ENCODE results near the gene TGM1. TPM values are rescaled to one million over a fixed set of nuclear protein-coding genes. Genes with fewer than 3 reads are reported as not detected.

TGM1 gene
- total RNA-seq, 1 experiment from 2014 or later = 3.2 TPM

DNA sequence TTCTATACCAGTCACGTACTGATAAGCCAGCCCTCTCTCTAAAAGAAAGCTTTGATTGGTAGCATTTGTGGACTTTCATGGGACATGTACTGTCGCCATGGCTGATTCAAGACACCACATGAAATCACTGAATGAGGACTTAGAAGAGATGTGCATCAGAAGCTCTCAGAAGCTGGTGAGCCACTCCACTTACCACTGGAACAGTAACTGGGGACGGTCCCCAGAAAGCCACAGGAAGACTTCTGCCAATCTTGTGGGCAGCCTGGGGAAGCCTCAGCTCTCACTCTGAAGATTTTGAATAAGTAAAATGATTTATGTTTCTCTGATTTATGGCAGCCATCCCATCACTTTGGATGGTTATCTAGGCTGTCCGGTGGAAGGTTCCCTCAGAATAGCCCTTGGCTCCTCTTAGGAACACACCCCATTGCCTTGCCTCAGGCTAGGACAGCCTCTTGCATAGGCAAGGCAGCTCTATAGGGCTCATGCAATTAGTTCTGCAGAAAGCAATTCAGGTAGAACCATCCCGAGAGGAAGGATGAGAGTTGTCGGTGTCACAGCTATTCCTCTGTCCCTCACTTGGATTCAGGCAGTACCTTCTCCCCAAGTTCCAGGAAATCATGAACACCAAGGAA is 26.8 kb upstream of the TGM1 start:
- H3K79me2 ChIP-seq (ENCODE audit: low read length) = no peaks in the 10 kb centered on the region
- no peak overlapping the region for H3K9ac ChIP-seq (ENCODE audit: low read length)
- no peak overlapping the region for H3K4me3 ChIP-seq (ENCODE audit: low read length)
- H3K36me3 ChIP-seq (ENCODE audit: low read depth, low read length) = peaks cover 34% of the 10 kb centered on the region; the same call in 1 of the 2 replicates
- H3K27ac ChIP-seq (ENCODE audit: low read length) = no peak overlapping the region
- TF ChIP-seq EZH2phosphoT487 (IDR thresholded peaks at IDR 0.05; ENCODE audit: borderline replicate concordance, low read length) = no peak
- no peak for TF ChIP-seq EZH2 (IDR thresholded peaks at IDR 0.05; ENCODE audit: low read length, unreplicated experiment)
- TF ChIP-seq CTCF (conservative IDR thresholded peaks at IDR 0.05; ENCODE audit: low read depth, low read length) = no peak
- ChIA-PET POLR2A (ENCODE audit: unreplicated experiment) (no interaction called here), CTCF (interaction anchor here (1.2 kb wide), 1 partner anchor 48 kb away, joined by 3 read pairs; the partner anchor contains the start of gene TINF2)
- no peaks in the 10 kb centered on the region for H3K9me3 ChIP-seq (ENCODE audit: low read length)
- ATAC-seq = no peak
- H4K20me1 ChIP-seq (ENCODE audit: low read length) = no peaks in the 10 kb centered on the region
- no peak overlapping the region for H3K4me2 ChIP-seq (ENCODE audit: low read length)
- intact Hi-C loops (cut with micrococcal nuclease) = no loop called here
- no peak for DNase-seq
- H2AFZ ChIP-seq (ENCODE audit: low read length) = no peak overlapping the region
- no peaks in the 10 kb centered on the region for H3K4me1 ChIP-seq (ENCODE audit: insufficient read depth, low read length)
- H3K27me3 ChIP-seq (ENCODE audit: low read length) = no peaks in the 10 kb centered on the region
- no TSS peak for BruUV-seq (replicated peaks)
- no peaks in the 10 kb centered on the region for H3F3A ChIP-seq (ENCODE audit: low read length, unreplicated experiment)
- H3K9me2 ChIP-seq (replicated peaks; ENCODE audit: low read length) = no peaks in the 10 kb centered on the region

DNA sequence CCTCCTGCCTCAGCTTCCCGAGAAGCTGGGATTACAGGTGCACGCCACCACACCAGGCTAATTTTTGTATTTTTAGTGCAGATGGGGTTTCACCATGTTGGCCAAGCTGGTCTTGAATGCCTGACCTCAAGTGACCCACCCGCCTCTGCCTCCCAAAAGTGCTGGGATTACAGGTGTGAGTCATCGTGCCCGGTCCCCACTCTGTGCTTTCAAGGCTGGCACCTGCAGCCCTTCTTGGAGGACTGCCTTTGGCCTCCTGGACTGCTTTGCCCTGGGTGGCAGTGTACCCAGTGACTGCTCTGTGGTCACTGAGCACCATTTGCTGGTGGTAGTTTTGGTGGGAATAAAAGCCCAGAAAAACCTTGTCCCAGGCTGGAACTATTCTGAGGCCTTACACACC is 24.0 kb upstream of the TGM1 start:
- DNase-seq = no peak
- CTCF ChIA-PET = no interaction called here
- H3K27ac ChIP-seq (ENCODE audit: low read length) = no peak overlapping the region
- H3K79me2 ChIP-seq (ENCODE audit: low read length) = no peaks in the 10 kb centered on the region
- POLR2A ChIA-PET (ENCODE audit: unreplicated experiment) = no interaction called here
- H3K36me3 ChIP-seq (ENCODE audit: low read depth, low read length) = peaks cover 24% of the 10 kb centered on the region; the same call in 1 of the 2 replicates
- no TSS peak for BruUV-seq (replicated peaks)
- H2AFZ ChIP-seq (ENCODE audit: low read length) = no peak overlapping the region
- no peak overlapping the region for H3K9ac ChIP-seq (ENCODE audit: low read length)
- no peaks in the 10 kb centered on the region for H3F3A ChIP-seq (ENCODE audit: low read length, unreplicated experiment)
- H3K27me3 ChIP-seq (ENCODE audit: low read length) = no peaks in the 10 kb centered on the region
- TF ChIP-seq EZH2phosphoT487 (IDR thresholded peaks at IDR 0.05; ENCODE audit: borderline replicate concordance, low read length) = no peak
- no peak for TF ChIP-seq EZH2 (IDR thresholded peaks at IDR 0.05; ENCODE audit: low read length, unreplicated experiment)
- no peak for TF ChIP-seq CTCF (conservative IDR thresholded peaks at IDR 0.05; ENCODE audit: low read depth, low read length)
- H3K4me2 ChIP-seq (ENCODE audit: low read length) = no peak overlapping the region
- intact Hi-C loops (cut with micrococcal nuclease) = no loop called here
- ATAC-seq = no peak
- H3K4me1 ChIP-seq (ENCODE audit: insufficient read depth, low read length) = no peaks in the 10 kb centered on the region
- H3K9me2 ChIP-seq (replicated peaks; ENCODE audit: low read length) = no peaks in the 10 kb centered on the region
- no peaks in the 10 kb centered on the region for H3K9me3 ChIP-seq (ENCODE audit: low read length)
- no peak overlapping the region for H3K4me3 ChIP-seq (ENCODE audit: low read length)
- H4K20me1 ChIP-seq (ENCODE audit: low read length) = no peaks in the 10 kb centered on the region

- Histone ChIP-seq H3K9me2 (replicated peaks; ENCODE audit: low read length) (no peaks in the 10 kb centered on the region), H3K4me1 (ENCODE audit: insufficient read depth, low read length) (no peaks in the 10 kb centered on the region), H2AFZ (ENCODE audit: low read length) (no peak overlapping the region), H3K4me3 (ENCODE audit: low read length) (no peak overlapping the region), H3K36me3 (ENCODE audit: low read depth, low read length) (peaks cover 11% of the 10 kb centered on the region; the same call in 1 of the 2 replicates), H3K27me3 (ENCODE audit: low read length) (no peaks in the 10 kb centered on the region), H3F3A (ENCODE audit: low read length, unreplicated experiment) (no peaks in the 10 kb centered on the region), H3K27ac (ENCODE audit: low read length) (no peak overlapping the region), H4K20me1 (ENCODE audit: low read length) (no peaks in the 10 kb centered on the region), H3K9me3 (ENCODE audit: low read length) (no peaks in the 10 kb centered on the region), H3K79me2 (ENCODE audit: low read length) (no peaks in the 10 kb centered on the region), H3K9ac (ENCODE audit: low read length) (no peak overlapping the region), H3K4me2 (ENCODE audit: low read length) (no peak overlapping the region)
- ChIA-PET CTCF (interaction anchor here (0.6 kb wide), 1 partner anchor 12 kb away, joined by 3 read pairs; no protein-coding TSS in a partner anchor), POLR2A (ENCODE audit: unreplicated experiment) (no interaction called here)
- no peak for TF ChIP-seq EZH2phosphoT487 (IDR thresholded peaks at IDR 0.05; ENCODE audit: borderline replicate concordance, low read length)
- no peak for TF ChIP-seq CTCF (conservative IDR thresholded peaks at IDR 0.05; ENCODE audit: low read depth, low read length)
- TF ChIP-seq EZH2 (IDR thresholded peaks at IDR 0.05; ENCODE audit: low read length, unreplicated experiment) = no peak
- ATAC-seq (no peak), DNase-seq (no peak)
- no TSS peak for BruUV-seq (replicated peaks)
- intact Hi-C loops (cut with micrococcal nuclease) = no loop called here
These were observed 22.4 kb upstream of the TGM1 start for GRCh38 chr14:24285351-24285750.
